Activated CD4-positive, CD25-positive, alpha-beta regulatory T cell treated with anti-CD3 and anti-CD28 coated beads, Interleukin-2, amount 50 U/mL, for 24 hours (primary cell): ENCODE results near the gene CSN3.
"Not testable (repeated sequence)": the region's sequence is repeated elsewhere in the genome, so short reads cannot be mapped to it uniquely, and the experiment has no call there.

Source experiments
- ATAC-seq, 2 donors: fragments of 150-1000 bp; cut with Tn5 transposase; one replicate each; pipeline ENCODE4 v1.10.0; 2021; ENCODE audit warnings: mild to moderate bottlenecking in 1 of 2, moderate library complexity in 1 of 2

CSN3 gene, protein sequence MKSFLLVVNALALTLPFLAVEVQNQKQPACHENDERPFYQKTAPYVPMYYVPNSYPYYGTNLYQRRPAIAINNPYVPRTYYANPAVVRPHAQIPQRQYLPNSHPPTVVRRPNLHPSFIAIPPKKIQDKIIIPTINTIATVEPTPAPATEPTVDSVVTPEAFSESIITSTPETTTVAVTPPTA

GRCh38 chr4:70242297-70242696, at the start of gene CSN3:
TSS of gene CSN3 (plus strand) at chr4:70242597. CDS start at chr4:70244820, 2,223 bp downstream.
- not testable (repeated sequence) for ATAC-seq

- no peak for ATAC-seq
These were observed 49.5 kb upstream of the CSN3 start for GRCh38 chr4:70192895-70193294.

- no peak for ATAC-seq
These were observed 47.0 kb upstream of the CSN3 start, which contains the start of gene ODAM for GRCh38 chr4:70195425-70195824. TSS of gene ODAM (plus strand) at chr4:70195725. CDS start at chr4:70196544, 819 bp downstream.

DNA sequence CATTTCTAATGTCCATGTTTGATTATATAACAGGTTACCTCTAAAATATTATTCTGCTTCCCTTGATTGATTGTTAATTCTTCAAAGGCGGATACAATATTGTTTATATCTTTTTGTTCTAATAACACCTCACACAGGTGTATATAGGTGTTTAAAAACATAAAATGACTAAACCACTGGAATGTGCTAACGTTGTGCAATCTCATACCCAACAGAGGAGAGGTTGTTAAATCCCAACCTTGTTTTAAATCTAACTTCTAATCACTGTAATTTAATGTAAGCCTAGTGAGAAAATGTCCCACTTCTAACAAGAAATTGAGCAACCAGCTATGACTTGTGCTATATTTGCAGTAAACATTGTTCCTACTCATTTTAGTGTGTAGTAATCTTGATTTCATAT, 45.5 kb upstream of the CSN3 start:
- ATAC-seq = no peak

DNA sequence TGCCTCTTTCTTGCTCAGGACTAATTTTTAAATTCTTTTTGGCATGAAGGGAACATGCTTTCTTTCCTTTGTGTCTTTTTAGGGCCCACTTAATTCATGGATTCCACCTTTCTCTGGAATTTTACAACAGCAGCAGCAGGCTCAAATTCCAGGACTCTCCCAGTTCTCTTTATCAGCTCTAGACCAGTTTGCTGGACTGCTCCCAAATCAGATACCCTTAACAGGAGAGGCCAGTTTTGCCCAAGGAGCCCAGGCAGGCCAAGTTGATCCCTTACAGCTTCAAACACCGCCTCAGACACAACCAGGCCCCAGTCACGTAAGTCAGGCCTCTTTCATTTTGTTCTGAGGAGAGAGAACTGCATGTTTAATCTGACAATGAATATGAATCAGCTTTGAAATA, 44.6 kb upstream of the CSN3 start:
- ATAC-seq = no peak

DNA sequence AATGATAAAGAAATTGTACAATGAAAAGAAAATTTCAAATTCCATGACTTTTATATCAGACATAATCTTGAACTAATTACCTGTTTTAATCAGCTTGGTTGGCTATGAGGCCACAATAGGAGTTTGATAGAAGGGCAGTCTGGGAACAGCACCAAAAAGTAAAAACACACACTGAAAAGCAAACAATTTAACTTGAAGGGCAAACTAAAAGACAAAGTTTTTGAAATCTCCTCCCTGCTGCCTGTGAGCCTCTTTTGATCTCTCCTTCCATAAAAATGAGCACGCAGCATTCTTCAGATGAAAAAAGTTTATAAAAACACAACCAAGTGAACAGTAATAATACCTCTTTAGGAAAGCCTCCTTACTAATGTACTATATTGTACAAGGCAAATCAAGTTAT, 38.8 kb upstream of the CSN3 start:
- no peak for ATAC-seq

DNA sequence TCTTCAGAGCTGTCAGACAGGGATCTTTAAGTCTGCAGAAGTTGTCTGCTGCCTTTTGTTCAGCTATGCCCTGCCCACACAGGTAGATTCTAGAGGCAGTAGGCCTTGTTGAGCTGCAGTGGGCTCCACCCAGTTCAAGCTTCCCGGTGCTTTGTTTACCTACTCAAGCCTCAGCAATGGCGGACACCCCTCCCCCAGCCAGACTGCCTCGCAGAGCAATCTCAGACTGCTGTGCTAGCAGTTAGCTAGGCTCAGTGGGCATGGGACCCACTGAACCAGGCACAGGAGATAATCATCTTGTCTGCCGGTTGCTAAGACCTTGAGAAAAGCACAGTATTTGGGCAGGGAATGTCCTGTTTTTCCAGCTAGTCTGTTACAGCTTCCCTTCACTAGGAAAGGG, 29.6 kb upstream of the CSN3 start:
- not testable (repeated sequence) for ATAC-seq

GRCh38 chr4:70216109-70216508, 26.3 kb upstream of the CSN3 start:
- ATAC-seq = not testable (repeated sequence)

DNA sequence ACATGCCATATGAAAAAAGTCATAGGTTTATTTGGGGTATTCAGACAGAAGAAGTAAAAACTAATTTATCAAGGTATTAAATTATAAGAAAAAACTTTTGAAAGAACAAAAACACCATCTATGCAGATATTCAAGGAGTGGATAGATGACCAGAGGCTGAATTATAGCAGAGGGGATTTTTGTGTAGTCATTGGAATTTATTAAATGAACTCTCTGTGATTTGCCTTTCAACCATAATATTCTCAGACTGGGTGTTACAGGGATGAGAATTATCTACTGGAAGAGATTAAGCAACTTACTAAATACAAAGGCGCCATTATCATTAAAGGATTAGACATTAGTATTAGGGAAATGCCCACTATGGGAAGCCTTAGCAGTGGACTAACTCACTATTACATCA, 25.8 kb upstream of the CSN3 start:
- not testable (repeated sequence) for ATAC-seq

DNA sequence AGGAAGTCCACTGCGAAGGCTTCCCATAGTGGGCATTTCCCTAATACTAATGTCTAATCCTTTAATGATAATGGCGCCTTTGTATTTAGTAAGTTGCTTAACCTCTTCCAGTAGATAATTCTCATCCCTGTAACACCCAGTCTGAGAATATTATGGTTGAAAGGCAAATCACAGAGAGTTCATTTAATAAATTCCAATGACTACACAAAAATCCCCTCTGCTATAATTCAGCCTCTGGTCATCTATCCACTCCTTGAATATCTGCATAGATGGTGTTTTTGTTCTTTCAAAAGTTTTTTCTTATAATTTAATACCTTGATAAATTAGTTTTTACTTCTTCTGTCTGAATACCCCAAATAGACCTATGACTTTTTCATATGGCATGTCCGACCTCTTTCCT, 21.0 kb upstream of the CSN3 start:
- not testable (repeated sequence) for ATAC-seq

- not testable (repeated sequence) for ATAC-seq
These were observed 20.6 kb upstream of the CSN3 start for GRCh38 chr4:70221818-70222217.

GRCh38 chr4:70225824-70226223, 16.6 kb upstream of the CSN3 start, which contains the start of gene FDCSP:
TSS of gene FDCSP (plus strand) at chr4:70226124. CDS start at chr4:70231195, 5,071 bp downstream.
- no peak for ATAC-seq

GRCh38 chr4:70236125-70236524, 6.3 kb upstream of the CSN3 start:
- ATAC-seq = no peak

DNA sequence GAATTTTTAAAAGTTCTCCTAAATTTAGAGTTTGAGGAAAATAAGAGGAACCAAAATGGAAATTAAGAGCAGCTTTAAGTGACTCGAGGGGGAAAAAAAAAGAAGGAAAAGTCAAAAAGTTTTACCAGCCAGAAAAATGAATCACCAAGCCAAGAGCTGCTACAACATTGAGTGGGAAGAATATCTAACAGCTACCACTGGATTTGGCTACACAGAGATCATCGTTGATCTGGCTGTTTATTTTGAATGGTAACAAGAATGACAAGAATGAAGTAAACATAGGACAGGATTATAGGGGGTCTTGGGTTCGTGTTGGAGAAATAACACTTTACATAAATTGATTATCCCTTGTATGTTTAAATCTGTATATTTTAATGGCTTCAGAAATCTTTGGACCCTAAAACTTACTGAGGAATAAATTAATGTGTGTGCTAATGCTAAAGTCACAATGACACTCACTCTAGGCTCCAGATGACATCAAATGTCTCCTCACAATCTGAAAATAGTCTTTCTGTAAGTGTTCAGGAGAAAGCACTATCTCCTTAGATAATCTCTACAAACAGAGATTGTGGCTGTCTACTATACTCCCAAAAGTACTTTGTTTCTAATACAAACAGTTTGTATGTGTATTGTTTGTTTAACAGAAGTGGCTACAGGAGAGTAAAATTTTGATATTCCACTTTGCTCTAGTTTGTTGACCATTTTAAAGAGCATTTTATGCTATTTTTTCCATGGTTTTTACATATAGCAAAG, 3.1 kb upstream of the CSN3 start:
- ATAC-seq = no peak

- ATAC-seq = no peak
These were observed 2.4 kb upstream of the CSN3 start for GRCh38 chr4:70239884-70240591.

DNA sequence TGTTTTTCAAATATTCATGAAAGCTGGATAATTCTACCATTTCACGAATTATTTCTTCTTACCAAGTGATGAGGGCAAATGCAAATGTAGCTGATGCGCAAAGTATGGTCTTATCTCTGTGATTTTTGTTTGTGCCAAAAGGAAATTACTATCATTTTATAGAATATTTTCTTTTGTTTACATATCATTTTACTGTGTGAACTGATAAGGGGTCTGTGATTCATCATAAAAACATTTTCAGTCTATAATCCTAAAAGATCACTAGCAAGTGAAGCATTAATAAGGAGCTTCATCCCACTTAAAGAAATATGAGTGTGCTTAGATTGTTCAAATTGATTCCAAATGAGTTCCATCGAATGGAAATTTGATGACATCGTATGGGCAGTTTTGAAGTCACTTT, 694 bp downstream of the CSN3 start:
- ATAC-seq = no peak

- ATAC-seq = no peak
These were observed 9.0 kb downstream of the CSN3 start for GRCh38 chr4:70251250-70251944.

DNA sequence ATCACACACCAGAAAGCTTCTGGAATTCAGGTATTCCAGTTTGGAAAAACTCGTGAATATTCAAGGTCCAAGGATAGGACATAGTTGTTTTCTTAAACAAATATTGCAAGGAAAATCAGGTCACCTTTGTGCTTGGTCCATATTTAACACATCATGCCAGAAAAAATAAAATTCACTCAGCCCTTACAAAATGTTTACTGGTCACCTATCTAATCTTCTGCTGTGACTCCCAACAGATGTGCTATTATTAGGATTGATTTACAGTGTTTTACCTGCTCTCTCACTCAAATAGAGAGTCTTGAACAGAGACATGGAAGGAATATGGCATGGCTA, 9.5 kb downstream of the CSN3 start:
- ATAC-seq = no peak

GRCh38 chr4:70269674-70270073, 27.3 kb downstream of the CSN3 start:
- ATAC-seq = no peak

DNA sequence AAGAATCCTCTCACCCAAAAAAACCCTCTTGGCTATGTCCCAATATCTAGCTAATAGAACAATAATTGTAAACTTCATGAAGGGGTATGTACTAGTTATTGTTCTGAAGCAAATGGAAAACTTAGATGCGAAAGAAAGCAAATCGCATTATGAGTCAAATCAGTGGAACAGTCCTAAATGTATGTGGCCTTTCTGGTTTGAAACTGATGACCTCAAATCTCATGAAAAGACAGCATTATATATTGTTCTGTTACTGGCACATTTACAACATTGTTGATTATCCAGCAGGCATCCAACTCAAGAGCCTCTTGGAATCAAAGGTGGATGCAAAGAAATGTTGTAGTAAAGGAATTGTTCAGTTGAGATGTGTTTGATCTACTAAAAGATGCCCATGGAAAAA, 34.7 kb downstream of the CSN3 start:
- no peak for ATAC-seq

DNA sequence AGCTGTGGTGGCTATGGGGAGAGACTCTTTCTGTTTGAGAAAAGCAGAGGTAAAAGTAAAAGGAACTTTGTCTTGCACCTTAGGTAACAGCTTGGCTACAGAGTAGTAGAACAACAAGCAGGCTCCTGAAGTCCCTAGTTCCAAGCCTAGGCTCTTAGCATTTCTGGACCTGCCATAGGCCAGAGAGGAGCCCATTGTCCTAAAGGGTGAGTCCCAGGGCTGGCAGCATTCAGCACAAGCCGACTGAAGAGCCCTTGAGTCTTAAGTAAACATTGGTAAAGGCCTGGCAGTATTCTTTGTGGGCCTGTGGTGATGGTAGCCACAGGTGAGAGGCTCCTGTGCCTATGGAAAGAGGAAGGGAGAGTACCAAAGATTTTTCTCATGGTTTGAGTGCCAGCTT, 38.2 kb downstream of the CSN3 start:
- no peak for ATAC-seq

DNA sequence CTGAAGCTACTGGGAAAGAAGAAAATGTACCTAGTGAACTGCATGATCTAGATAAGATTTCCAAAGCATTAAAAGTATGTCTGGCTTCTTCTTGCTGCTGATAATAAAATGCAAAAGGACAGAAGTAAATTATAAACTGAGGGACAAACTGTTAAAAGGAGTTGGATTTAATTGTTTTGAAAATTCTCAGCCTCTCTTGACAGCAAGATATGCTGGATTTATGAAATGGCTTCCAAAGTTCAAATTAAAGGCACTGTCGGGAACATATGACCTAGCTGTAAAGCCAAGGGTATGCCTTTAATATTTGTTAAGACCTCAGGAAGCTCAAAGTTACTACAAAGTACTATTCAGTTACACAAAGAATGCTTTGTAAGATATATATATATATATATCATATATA, 46.3 kb downstream of the CSN3 start:
- ATAC-seq = no peak

DNA sequence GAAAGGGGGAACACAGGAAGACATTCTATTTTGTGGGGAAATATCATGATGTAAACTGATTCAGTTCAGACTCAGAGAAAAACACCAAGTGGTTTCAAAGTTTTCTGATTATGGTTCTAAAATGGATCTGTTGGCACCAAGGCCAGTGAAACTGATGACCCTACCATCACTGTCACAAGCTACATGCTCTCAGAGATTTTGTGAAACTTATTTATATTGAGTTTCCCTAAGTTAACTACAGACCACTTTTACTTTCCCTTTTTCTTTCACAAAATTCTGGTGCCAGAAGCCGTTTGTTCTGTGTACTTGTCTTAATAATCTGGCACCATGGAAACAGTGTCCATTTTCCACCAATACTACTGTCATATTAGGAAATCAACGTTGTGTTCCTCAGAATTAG, 48.9 kb downstream of the CSN3 start:
- ATAC-seq = no peak
